Adrenal gland (tissue), 12 donors: ENCODE data around the gene FLG2. TPM values are rescaled to one million over a fixed set of nuclear protein-coding genes. Genes with fewer than 3 reads are reported as not detected.
"Not testable (repeated sequence)": the region's sequence is repeated elsewhere in the genome, so short reads cannot be mapped to it uniquely, and the experiment has no call there.

Experiments
- DNase-seq, 7 donors: peaks; one replicate each; pipeline ENCODE4 v3.0.0-alpha.2; 2019 to 2020
- H3K27ac ChIP-seq, 5 donors: fragments of 200-600 bp; sonication (generic) in 4 of 5; 1 replicate in 3 of 5; 2 replicates in 2 of 5; pipeline versions ENCODE4 v1.5.1 to v1.8.0; 2016 to 2020; ENCODE audit warnings: mild to moderate bottlenecking in 1 of 5
- H3K27me3 ChIP-seq: fragments of 200-600 bp; 2 replicates; pipeline ENCODE4 v1.8.0; 2021
- H3K36me3 ChIP-seq, 2 donors: fragments of 200-600 bp; replicated peaks in 1 of 2; 1 replicate in 1 of 2; 2 replicates in 1 of 2; pipeline versions ENCODE4 v1.5.1 to v1.8.0; 2018 to 2022
- H3K4me1 ChIP-seq, 2 donors: fragments of 200-600 bp; replicated peaks in 1 of 2; 1 replicate in 1 of 2; 2 replicates in 1 of 2; pipeline versions ENCODE4 v1.5.1 to v1.8.0; 2018 to 2021
- H3K4me3 ChIP-seq, 4 donors: fragments of 200-600 bp; sonication (generic) in 3 of 4; one replicate each; pipeline ENCODE4 v1.5.1; 2016 to 2018
- H3K9me3 ChIP-seq, 3 donors: fragments of 200-600 bp; sonication (generic) in 1 of 3; replicated peaks in 1 of 3; 1 replicate in 2 of 3; 2 replicates in 1 of 3; pipeline versions ENCODE4 v1.5.1 to v1.8.0; 2016 to 2021
- POLR2A ChIP-seq, 2 donors: fragments of 450-650 bp; IDR thresholded peaks; one replicate each; pipeline ENCODE4 v1.6.1; 2017; ENCODE audit warnings: antibody characterized with exemption in 2 of 2, mild to moderate bottlenecking in 2 of 2, moderate library complexity in 1 of 2
- WGBS, 4 donors: extraction: QIAGEN DNeasy Blood & Tissue Kit in 2 of 4; methylation state at CpG; one replicate each; pipeline versions ENCODE4 v1.1.5 to v1.1.7; 2013 to 2017; 5-methylcytosine and 5-hydroxymethylcytosine counted together
- intact Hi-C, 2 donors: fragments of 100-400 bp; cut with DNase I; formaldehyde crosslinking; loops; one replicate each; pipeline versions ENCODE4 v1.14.1 to v1.15.0; 2022 to 2023
- polyA plus RNA-seq, 3 donors: library from polyadenylated mRNA; stranded (reverse); fragments of 200-250 nt in 2 of 3; fragments of 350-450 nt in 1 of 3; fragmentation: Illumina TruSeq in 1 of 3; extraction: RNeasy Lipid Tissue Mini Kit (QIAGEN cat#74804) in 1 of 3; gene quantifications; one replicate each; pipeline ENCODE4 v1.2.3, GENCODE V29; 2013 to 2014
- total RNA-seq, 9 donors: library from RNA; depleted of rRNA in 4 of 9; stranded (reverse); fragments of >200 nt in 4 of 9; fragments of 120-200 nt in 1 of 9; fragmentation: NEBNext Ultra II Directional in 1 of 9; extraction: Animal tissue kit (Norgen Biotek cat#: 25700) in 1 of 9; gene quantifications; one replicate each; pipeline versions ENCODE4 v1.1.0 to v1.2.4, GENCODE V29; 2013 to 2023
- TF ChIP-seq, protein P1 (sequence below), 6 experiments: fragments of 450-650 bp in 4 of 6; fragments of 200-600 bp in 2 of 6; sonication (generic) in 1 of 6; IDR thresholded peaks; 1 replicate in 5 of 6; 2 replicates in 1 of 6; pipeline versions ENCODE4 v1.5.1 to v1.8.0; 2016 to 2021; ENCODE audit warnings: antibody characterized with exemption in 6 of 6, mild to moderate bottlenecking in 2 of 6, moderate library complexity in 1 of 6
- donor health status: healthy with polysubstance abuse.
- donor health status: Bipolar disorder and iron deficiency.
- donor health status: DM: yes; HTN: yes; CAD: no.
- donor health status: DM: no; HTN: no; CAD: no.
- donor health status: DM: no; HTN: no; CAD: no.
- donor health status: DM: yes; HTN: yes; CAD: no.

The FLG2 gene
- total and polyA plus RNA-seq, 12 donors: not detected

DNA sequence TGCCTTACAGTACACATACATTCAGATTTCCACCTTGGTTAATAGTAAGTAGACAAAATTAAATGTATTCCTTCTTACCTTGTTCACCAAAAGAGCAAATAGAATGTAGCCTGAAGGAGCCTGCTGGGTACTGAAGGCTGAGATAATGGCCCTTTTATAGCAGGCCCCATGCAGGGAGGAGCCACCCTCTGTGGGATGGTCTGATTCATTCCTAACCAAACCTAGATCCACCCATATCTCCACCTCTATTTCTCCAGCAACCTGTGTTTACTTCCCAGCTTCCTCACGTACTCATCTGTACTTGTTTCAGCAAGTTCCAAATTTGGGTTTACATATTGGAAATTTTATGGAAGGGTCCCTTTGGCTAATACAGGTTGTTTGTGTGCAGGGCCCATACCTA is 34.7 kb downstream of the FLG2 start, which contains the start of gene FLG:
Gene FLG (minus strand): TSS at position 129 of the 400 bp plus-strand sequence. CDS start 9,783 bp downstream, outside the sequence.
- Histone ChIP-seq H3K9me3 (no peaks in the 10 kb centered on the region), H3K27ac (no peak within 1 kb of the TSS), H3K27me3 (no peaks in the 10 kb centered on the region), H3K4me3 (no peak within 1 kb of the TSS), H3K36me3 (no peaks in the 10 kb centered on the region), H3K4me1 (no peaks in the 10 kb centered on the region)
- WGBS, 4 donors: 82 to 88% (median 84%) methylated on average over 1 of the region's 1 CpG
- no peak for DNase-seq
- TF ChIP-seq, protein P1, sequence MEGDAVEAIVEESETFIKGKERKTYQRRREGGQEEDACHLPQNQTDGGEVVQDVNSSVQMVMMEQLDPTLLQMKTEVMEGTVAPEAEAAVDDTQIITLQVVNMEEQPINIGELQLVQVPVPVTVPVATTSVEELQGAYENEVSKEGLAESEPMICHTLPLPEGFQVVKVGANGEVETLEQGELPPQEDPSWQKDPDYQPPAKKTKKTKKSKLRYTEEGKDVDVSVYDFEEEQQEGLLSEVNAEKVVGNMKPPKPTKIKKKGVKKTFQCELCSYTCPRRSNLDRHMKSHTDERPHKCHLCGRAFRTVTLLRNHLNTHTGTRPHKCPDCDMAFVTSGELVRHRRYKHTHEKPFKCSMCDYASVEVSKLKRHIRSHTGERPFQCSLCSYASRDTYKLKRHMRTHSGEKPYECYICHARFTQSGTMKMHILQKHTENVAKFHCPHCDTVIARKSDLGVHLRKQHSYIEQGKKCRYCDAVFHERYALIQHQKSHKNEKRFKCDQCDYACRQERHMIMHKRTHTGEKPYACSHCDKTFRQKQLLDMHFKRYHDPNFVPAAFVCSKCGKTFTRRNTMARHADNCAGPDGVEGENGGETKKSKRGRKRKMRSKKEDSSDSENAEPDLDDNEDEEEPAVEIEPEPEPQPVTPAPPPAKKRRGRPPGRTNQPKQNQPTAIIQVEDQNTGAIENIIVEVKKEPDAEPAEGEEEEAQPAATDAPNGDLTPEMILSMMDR (IDR thresholded peaks at IDR 0.05): no peak
- no peak for TF ChIP-seq POLR2A (IDR thresholded peaks at IDR 0.05)
- intact Hi-C loops: no loop called here

DNA sequence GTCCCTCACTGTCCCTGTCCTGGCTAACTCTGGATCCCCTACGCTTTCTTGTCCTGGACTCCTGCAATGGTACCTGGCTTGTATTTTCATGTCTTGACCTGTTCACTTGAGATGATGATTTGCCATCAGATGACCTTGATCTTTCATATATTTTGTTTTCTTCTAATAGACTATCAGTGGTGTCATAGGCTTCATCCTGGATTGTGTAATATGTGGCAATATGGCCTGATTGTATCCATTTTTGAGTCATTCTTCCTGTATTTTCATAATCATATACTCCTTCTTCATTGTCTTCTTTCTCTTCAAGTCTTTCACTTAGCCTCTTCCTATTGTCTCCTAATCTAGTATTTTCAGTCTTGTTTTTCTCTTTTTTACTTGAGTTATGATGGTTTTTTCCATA is 45.8 kb downstream of the FLG2 start:
- no peak overlapping the region for H3K27ac ChIP-seq
- 79 to 100% (median 89%) methylated on average over 1 of the region's 1 CpG for WGBS, 4 donors
- H3K27me3 ChIP-seq: peaks cover 6% of the 10 kb centered on the region
- no peak for DNase-seq
- TF ChIP-seq, protein P1 (IDR thresholded peaks at IDR 0.05): no peak
- no peak for TF ChIP-seq POLR2A (IDR thresholded peaks at IDR 0.05)
- H3K4me1 ChIP-seq: no peaks in the 10 kb centered on the region
- H3K36me3 ChIP-seq: no peaks in the 10 kb centered on the region
- intact Hi-C loops: no loop called here
- no peak overlapping the region for H3K4me3 ChIP-seq
- H3K9me3 ChIP-seq: no peaks in the 10 kb centered on the region

DNA sequence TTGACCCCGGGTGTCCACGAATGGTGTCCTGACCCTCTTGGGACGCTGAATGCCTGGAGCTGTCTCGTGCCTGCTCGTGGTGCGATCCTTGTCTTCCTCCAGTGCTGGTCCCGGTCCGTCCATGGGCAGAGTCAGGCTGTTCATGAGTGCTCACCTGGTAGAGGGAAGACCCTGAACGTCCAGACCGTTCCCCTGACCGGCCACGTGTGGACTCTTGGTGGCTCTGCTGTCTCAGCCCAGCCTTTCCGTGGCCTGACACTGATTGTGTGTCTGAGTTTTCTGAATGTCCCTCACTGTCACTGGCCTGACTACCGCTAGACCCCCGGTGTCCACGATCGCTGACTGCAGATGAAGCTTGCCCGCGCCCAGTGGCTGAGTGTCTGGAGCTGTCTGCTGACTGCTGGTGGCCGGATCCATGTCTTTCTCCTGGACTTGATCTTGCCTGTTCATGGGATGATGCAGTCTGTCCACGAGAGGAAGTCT is 46.4 kb downstream of the FLG2 start:
- Histone ChIP-seq H3K4me1 (no peaks in the 10 kb centered on the region), H3K27ac (no peak overlapping the region), H3K4me3 (no peak overlapping the region), H3K9me3 (no peaks in the 10 kb centered on the region), H3K36me3 (no peaks in the 10 kb centered on the region), H3K27me3 (peaks cover 6% of the 10 kb centered on the region)
- DNase-seq: peak in 1 of 7 donors; percentile 36
- intact Hi-C loops: no loop called here
- TF ChIP-seq POLR2A (IDR thresholded peaks at IDR 0.05): no peak
- TF ChIP-seq, protein P1 (IDR thresholded peaks at IDR 0.05): no peak
- 91 to 98% (median 94%) methylated on average over 16 to 21 of the region's 21 CpGs for WGBS, 4 donors

DNA sequence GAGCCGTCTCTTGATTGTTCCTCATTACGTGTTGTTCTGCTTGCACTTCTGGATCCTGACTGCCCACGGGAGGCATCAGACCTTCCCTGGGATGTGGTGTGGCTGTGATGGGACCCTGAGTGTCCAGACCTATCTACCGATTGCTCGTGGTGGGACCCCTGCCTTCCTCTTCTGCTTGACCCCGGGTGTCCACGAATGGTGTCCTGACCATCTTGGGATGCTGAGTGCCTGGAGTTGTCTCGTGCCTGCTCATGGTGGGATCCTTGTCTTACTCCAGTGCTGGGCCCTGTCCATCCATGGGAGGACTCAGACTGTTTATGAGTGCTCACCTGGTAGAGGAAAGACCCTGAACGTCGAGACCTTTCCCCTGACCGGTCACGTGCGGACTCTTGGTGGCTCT is 47.6 kb downstream of the FLG2 start:
- DNase-seq, H3K4me3 ChIP-seq, H3K4me1 ChIP-seq, H3K27ac ChIP-seq, H3K9me3 ChIP-seq, intact Hi-C loops, H3K36me3 ChIP-seq, H3K27me3 ChIP-seq: not testable (repeated sequence)
- WGBS, 4 donors: 86 to 94% (median 90%) methylated on average over 2 to 13 of the region's 13 CpGs

DNA sequence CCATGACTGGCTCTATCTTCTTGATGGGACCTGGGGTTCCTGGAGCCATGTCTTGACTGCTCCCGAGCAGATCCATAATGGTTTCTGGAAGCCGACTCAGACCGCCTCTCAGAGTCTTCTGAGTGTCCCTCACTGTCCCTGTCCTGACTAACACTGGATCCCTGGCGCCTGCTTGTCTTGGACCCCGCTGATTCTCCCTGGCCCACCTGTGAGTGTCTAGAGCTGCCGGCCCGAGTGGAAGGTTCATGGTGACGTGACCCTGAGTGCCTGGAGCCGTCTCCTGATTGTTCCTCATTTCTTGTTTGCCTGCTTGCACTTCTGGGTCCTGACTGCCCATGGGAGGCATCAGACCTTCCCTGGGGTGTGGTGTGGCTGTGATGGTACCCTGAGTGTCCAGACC is 49.9 kb downstream of the FLG2 start:
- TF ChIP-seq, protein P1 (IDR thresholded peaks at IDR 0.05): no peak
- no peak for TF ChIP-seq POLR2A (IDR thresholded peaks at IDR 0.05)
- H3K4me1 ChIP-seq: no peaks in the 10 kb centered on the region
- intact Hi-C loops: no loop called here
- H3K27me3 ChIP-seq: no peaks in the 10 kb centered on the region
- no peaks in the 10 kb centered on the region for H3K36me3 ChIP-seq
- no peak for DNase-seq
- no peak overlapping the region for H3K4me3 ChIP-seq
- H3K9me3 ChIP-seq: no peaks in the 10 kb centered on the region
- H3K27ac ChIP-seq: no peak overlapping the region
- 91 to 95% (median 93%) methylated on average over 6 to 9 of the region's 9 CpGs for WGBS, 4 donors

DNA sequence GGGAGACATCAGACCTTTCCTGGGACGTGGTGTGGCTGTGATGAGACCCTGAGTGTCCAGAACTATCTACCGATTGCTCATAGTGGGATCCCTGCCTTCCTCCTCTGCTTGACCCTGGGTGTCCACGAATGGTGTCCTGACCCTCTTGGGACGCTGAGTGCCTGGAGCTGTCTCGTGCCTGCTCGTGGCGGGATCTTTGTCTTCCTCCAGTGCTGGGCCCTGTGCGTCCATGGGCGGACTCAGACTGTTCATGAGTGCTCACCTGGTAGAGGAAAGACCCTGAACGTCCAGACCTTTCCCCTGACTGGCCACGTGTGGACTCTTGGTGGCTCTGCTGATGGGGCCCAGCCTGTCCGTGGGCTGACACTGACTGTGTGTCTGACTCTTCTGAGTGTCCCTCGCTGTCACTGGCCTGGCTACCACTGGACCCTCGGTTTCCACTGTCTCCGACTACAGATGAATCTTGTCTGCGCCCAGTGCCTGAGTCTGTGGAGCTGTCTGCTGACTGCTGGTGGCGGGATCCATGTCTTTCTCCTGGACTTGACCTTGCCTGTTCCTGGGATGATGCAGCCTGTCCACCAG is 50.4 kb downstream of the FLG2 start:
- H3K9me3 ChIP-seq, intact Hi-C loops: not testable (repeated sequence)

DNA sequence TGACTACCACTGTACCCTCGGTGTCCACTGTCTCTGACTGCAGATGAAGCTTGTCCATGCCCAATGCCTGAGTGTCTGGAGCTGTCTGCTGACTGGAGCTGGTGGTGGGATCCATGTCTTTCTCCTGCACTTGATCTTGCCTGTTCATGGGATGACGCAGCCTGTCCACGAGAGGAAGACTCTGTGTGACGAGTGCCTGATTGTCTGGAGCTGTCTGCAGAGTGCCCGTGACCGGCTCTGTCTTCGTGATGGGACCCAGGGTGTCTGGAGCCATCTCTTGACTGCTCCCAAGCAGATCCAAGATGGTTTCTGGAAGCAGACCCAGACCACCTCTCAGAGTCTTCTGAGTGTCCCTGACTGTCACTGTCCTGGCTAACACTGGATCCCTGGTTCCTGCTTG is 51.0 kb downstream of the FLG2 start:
- intact Hi-C loops, H3K27me3 ChIP-seq, H3K4me1 ChIP-seq, H3K4me3 ChIP-seq, H3K27ac ChIP-seq, H3K36me3 ChIP-seq, H3K9me3 ChIP-seq: not testable (repeated sequence)
- peak in 1 of 7 donors; percentile 37 for DNase-seq
- WGBS, 4 donors: 79 to 88% (median 85%) methylated on average over 2 to 7 of the region's 7 CpGs

More for the DNA sequence above, 50.4 kb downstream of the FLG2 start:
- H3K27ac ChIP-seq, H3K36me3 ChIP-seq, H3K4me3 ChIP-seq, H3K4me1 ChIP-seq, H3K27me3 ChIP-seq: not testable (repeated sequence)
- 72 to 92% (median 85%) methylated on average over 8 to 17 of the region's 17 CpGs for WGBS, 4 donors
- peak in 1 of 7 donors; percentile 41 for DNase-seq
